GM23338 (cell line): ENCODE data around the gene ABCF1. TPM values are rescaled to one million over a fixed set of nuclear protein-coding genes. Genes with fewer than 3 reads are reported as not detected.

Source experiments
- ATAC-seq: fragments of 200-7000 bp; cut with Tn5 transposase; 3 replicates; pipeline ENCODE4 v1.9.1; 2020
- DNase-seq: peaks from one replicate; pipeline ENCODE4 v3.0.0-alpha.2; 2015; ENCODE audit warnings: low spot score
- H2AFZ ChIP-seq: fragments of 200-600 bp; sonication (generic); 2 replicates; pipeline ENCODE4 v1.8.0; 2016; ENCODE audit warnings: antibody characterized with exemption, mild to moderate bottlenecking, moderate library complexity
- H3F3A ChIP-seq: fragments of 200-600 bp; sonication (generic); replicated peaks from 2 replicates; pipeline ENCODE4 v1.8.0; 2017; ENCODE audit warnings: antibody characterized with exemption, mixed run types, low read depth
- H3K27ac ChIP-seq: fragments of 200-600 bp; sonication (generic); 2 replicates; pipeline ENCODE4 v1.6.1; 2016; ENCODE audit warnings: low read depth
- H3K27me3 ChIP-seq: fragments of 200-600 bp; sonication (generic); 2 replicates; pipeline ENCODE4 v1.8.0; 2016; ENCODE audit warnings: mild to moderate bottlenecking, mixed run types, moderate library complexity; ENCODE audit not compliant: insufficient read depth
- H3K36me3 ChIP-seq: fragments of 200-600 bp; sonication (generic); 2 replicates; pipeline ENCODE4 v1.8.0; 2016; ENCODE audit warnings: mild to moderate bottlenecking; ENCODE audit not compliant: insufficient read depth
- H3K4me1 ChIP-seq: fragments of 200-600 bp; sonication (generic); 2 replicates; pipeline ENCODE4 v1.8.0; 2016; ENCODE audit warnings: mild to moderate bottlenecking, moderate library complexity; ENCODE audit not compliant: insufficient read depth
- H3K4me2 ChIP-seq: fragments of 200-600 bp; sonication (generic); 2 replicates; pipeline ENCODE4 v1.7.1; 2017; ENCODE audit warnings: mixed run types
- H3K4me3 ChIP-seq: fragments of 200-600 bp; sonication (generic); 2 replicates; pipeline ENCODE4 v1.6.1; 2016; ENCODE audit warnings: mixed run types
- H3K79me2 ChIP-seq: fragments of 200-600 bp; sonication (generic); replicated peaks from 2 replicates; pipeline ENCODE4 v1.8.0; 2017; ENCODE audit warnings: mild to moderate bottlenecking; ENCODE audit not compliant: insufficient read depth
- H3K9me2 ChIP-seq: fragments of 200-600 bp; sonication (generic); 2 replicates; pipeline ENCODE4 v1.8.0; 2017; ENCODE audit not compliant: insufficient read depth
- H4K20me1 ChIP-seq: fragments of 200-600 bp; sonication (generic); replicated peaks from 2 replicates; pipeline ENCODE4 v1.8.0; 2017; ENCODE audit warnings: mild to moderate bottlenecking; ENCODE audit not compliant: insufficient read depth
- H3K27ac Mint-ChIP-seq: 2 replicates; pipeline ENCODE4 v1.8.0; 2020; ENCODE audit warnings: inconsistent platforms, mild to moderate bottlenecking, moderate library complexity, mixed read lengths
- H3K27me3 Mint-ChIP-seq: 3 replicates; pipeline ENCODE4 v1.8.0; 2022; ENCODE audit warnings: low read depth, mild to moderate bottlenecking, moderate library complexity, mixed read lengths, inconsistent platforms; ENCODE audit not compliant: insufficient read depth, poor library complexity
- H3K36me3 Mint-ChIP-seq: 3 replicates; pipeline ENCODE4 v1.8.0; 2021; ENCODE audit warnings: low read depth, mild to moderate bottlenecking, inconsistent platforms, moderate library complexity, mixed read lengths
- H3K4me1 Mint-ChIP-seq: 3 replicates; pipeline ENCODE4 v1.8.0; 2020; ENCODE audit warnings: mild to moderate bottlenecking, inconsistent platforms, mixed read lengths
- H3K4me3 Mint-ChIP-seq: 3 replicates; pipeline ENCODE4 v1.8.0; 2021; ENCODE audit warnings: moderate library complexity, mild to moderate bottlenecking, inconsistent platforms, mixed read lengths
- H3K9me3 Mint-ChIP-seq: 3 replicates; pipeline ENCODE4 v1.8.0; 2020; ENCODE audit warnings: moderate library complexity, mild to moderate bottlenecking, inconsistent platforms, mixed read lengths
- CREB1 ChIP-seq: fragments of 250-450 bp; sonication (Bioruptor Pico); IDR thresholded peaks from 2 replicates; pipeline ENCODE4 v1.5.0; 2020; ENCODE audit warnings: low read depth, mild to moderate bottlenecking, moderate library complexity
- EZH2 ChIP-seq: fragments of 200-600 bp; sonication (generic); IDR thresholded peaks from one replicate; pipeline ENCODE4 v1.8.0; 2017; ENCODE audit warnings: antibody characterized with exemption, mild to moderate bottlenecking, low read depth; ENCODE audit not compliant: unreplicated experiment
- EZH2phosphoT487 ChIP-seq: fragments of 200-600 bp; sonication (generic); IDR thresholded peaks from one replicate; pipeline ENCODE4 v1.8.1; 2018; ENCODE audit warnings: antibody characterized with exemption; ENCODE audit not compliant: unreplicated experiment
- JUNB ChIP-seq: IDR thresholded peaks from one replicate; pipeline ENCODE4 v1.6.1; 2016; ENCODE audit warnings: antibody characterized with exemption; ENCODE audit not compliant: unreplicated experiment
- NANOG ChIP-seq: IDR thresholded peaks from 2 replicates; pipeline ENCODE4 v1.6.1; 2016; ENCODE audit warnings: antibody characterized with exemption, borderline replicate concordance
- POLR2AphosphoS5 ChIP-seq: IDR thresholded peaks from 2 replicates; pipeline ENCODE4 v1.6.1; 2016; ENCODE audit warnings: antibody characterized with exemption, low read depth
- STAT1 ChIP-seq: IDR thresholded peaks from one replicate; pipeline ENCODE4 v1.6.1; 2016; ENCODE audit warnings: antibody characterized with exemption; ENCODE audit not compliant: unreplicated experiment
- ZNF114 ChIP-seq: fragments of 250-450 bp; sonication (Bioruptor Pico); IDR thresholded peaks from 2 replicates; pipeline ENCODE4 v1.5.0; 2020; ENCODE audit warnings: mild to moderate bottlenecking, moderate library complexity
- ZNF331 ChIP-seq: fragments of 250-450 bp; sonication (Bioruptor Pico); IDR thresholded peaks from 2 replicates; pipeline ENCODE4 v1.5.0; 2020; ENCODE audit warnings: low read depth, mild to moderate bottlenecking, moderate library complexity
- polyA plus RNA-seq: library from polyadenylated mRNA; unstranded; fragments of >200 nt; fragmentation: Nextera tagmentation; extraction: Ambion mirVana; gene quantifications from 2 replicates; pipeline ENCODE4 v1.2.1, GENCODE V29; 2016
- total RNA-seq: library from RNA; depleted of rRNA; stranded (reverse); fragments of >200 nt; shearing (Covaris generic); gene quantifications from 2 replicates; pipeline ENCODE4 v1.2.3, GENCODE V29; 2014
- TF ChIP-seq, protein P1 (sequence below), 2 experiments: fragments of 200-600 bp in 1 of 2; sonication (generic) in 1 of 2; conservative IDR thresholded peaks; 2 replicates each; pipeline versions ENCODE4 v1.5.1 to v1.6.1; 2016 to 2017; ENCODE audit warnings: antibody characterized with exemption in 2 of 2, low read depth in 2 of 2, mild to moderate bottlenecking in 2 of 2, moderate library complexity in 1 of 2
- TF ChIP-seq, protein P2 (sequence below): IDR thresholded peaks from one replicate; pipeline ENCODE4 v1.6.1; 2018; ENCODE audit warnings: antibody characterized with exemption; ENCODE audit not compliant: unreplicated experiment
- TF ChIP-seq, protein P3 (sequence below): IDR thresholded peaks from 2 replicates; pipeline ENCODE4 v1.6.1; 2016; ENCODE audit warnings: antibody characterized with exemption

The ABCF1 gene
- total and polyA plus RNA-seq, 2 experiments from 2014 or later, result 92.6 to 244 TPM

DNA sequence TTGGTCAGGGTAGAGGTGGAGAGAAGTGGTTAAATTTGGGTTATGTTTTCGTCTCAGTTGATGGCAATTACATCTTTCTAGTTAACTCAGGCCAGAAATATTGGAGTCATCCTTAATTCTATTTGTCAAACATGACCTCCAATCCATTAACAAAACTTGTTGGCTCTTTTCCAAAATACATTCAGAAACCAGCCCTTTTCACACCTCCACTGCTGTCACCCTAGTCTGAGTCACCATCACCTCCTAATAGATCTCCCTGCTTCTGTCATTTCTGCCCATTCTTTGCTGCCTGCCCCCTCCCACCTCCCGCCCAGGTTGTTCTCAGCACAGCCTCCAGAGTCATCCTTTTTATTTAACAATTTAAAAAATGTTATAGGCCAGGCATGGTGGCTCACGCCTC, 3.0 kb upstream of the ABCF1 start:
- Histone ChIP-seq H3K4me1 (peaks cover 14% of the 10 kb centered on the region), H3K4me2 (no peak overlapping the region), H3K9me2 (no peaks in the 10 kb centered on the region), H3K27me3 (peaks cover 6% of the 10 kb centered on the region; the same call in 1 of the 2 replicates), H4K20me1 (peaks cover 18% of the 10 kb centered on the region), H3K27ac (no peak overlapping the region), H3K4me3 (no peak overlapping the region), H3K36me3 (no peaks in the 10 kb centered on the region), H3K79me2 (peaks cover 17% of the 10 kb centered on the region), H3F3A (peaks cover 12% of the 10 kb centered on the region; the same call in 1 of the 2 replicates), H2AFZ (no peak overlapping the region)
- peaks cover 26% of the 10 kb centered on the region for H3K4me1 Mint-ChIP-seq
- DNase-seq (no peak), ATAC-seq (no peak)
- H3K4me3 Mint-ChIP-seq, result no peak overlapping the region
- peaks cover 14% of the 10 kb centered on the region for H3K27me3 Mint-ChIP-seq
- TF ChIP-seq, protein P1, sequence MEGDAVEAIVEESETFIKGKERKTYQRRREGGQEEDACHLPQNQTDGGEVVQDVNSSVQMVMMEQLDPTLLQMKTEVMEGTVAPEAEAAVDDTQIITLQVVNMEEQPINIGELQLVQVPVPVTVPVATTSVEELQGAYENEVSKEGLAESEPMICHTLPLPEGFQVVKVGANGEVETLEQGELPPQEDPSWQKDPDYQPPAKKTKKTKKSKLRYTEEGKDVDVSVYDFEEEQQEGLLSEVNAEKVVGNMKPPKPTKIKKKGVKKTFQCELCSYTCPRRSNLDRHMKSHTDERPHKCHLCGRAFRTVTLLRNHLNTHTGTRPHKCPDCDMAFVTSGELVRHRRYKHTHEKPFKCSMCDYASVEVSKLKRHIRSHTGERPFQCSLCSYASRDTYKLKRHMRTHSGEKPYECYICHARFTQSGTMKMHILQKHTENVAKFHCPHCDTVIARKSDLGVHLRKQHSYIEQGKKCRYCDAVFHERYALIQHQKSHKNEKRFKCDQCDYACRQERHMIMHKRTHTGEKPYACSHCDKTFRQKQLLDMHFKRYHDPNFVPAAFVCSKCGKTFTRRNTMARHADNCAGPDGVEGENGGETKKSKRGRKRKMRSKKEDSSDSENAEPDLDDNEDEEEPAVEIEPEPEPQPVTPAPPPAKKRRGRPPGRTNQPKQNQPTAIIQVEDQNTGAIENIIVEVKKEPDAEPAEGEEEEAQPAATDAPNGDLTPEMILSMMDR (conservative IDR thresholded peaks at IDR 0.05; ENCODE audit: low read depth in 2 of 2), result no peak
- no peak for TF ChIP-seq STAT1
- no peak for TF ChIP-seq POLR2AphosphoS5
- TF ChIP-seq NANOG, result no peak
- TF ChIP-seq EZH2phosphoT487, result no peak
- no peak for TF ChIP-seq ZNF114 (CRISPR knock-in tag)
- TF ChIP-seq, protein P2, sequence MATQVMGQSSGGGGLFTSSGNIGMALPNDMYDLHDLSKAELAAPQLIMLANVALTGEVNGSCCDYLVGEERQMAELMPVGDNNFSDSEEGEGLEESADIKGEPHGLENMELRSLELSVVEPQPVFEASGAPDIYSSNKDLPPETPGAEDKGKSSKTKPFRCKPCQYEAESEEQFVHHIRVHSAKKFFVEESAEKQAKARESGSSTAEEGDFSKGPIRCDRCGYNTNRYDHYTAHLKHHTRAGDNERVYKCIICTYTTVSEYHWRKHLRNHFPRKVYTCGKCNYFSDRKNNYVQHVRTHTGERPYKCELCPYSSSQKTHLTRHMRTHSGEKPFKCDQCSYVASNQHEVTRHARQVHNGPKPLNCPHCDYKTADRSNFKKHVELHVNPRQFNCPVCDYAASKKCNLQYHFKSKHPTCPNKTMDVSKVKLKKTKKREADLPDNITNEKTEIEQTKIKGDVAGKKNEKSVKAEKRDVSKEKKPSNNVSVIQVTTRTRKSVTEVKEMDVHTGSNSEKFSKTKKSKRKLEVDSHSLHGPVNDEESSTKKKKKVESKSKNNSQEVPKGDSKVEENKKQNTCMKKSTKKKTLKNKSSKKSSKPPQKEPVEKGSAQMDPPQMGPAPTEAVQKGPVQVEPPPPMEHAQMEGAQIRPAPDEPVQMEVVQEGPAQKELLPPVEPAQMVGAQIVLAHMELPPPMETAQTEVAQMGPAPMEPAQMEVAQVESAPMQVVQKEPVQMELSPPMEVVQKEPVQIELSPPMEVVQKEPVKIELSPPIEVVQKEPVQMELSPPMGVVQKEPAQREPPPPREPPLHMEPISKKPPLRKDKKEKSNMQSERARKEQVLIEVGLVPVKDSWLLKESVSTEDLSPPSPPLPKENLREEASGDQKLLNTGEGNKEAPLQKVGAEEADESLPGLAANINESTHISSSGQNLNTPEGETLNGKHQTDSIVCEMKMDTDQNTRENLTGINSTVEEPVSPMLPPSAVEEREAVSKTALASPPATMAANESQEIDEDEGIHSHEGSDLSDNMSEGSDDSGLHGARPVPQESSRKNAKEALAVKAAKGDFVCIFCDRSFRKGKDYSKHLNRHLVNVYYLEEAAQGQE, result no peak
- no peak for TF ChIP-seq CREB1 (CRISPR knock-in tag)
- no peak for TF ChIP-seq EZH2
- TF ChIP-seq, protein P3, sequence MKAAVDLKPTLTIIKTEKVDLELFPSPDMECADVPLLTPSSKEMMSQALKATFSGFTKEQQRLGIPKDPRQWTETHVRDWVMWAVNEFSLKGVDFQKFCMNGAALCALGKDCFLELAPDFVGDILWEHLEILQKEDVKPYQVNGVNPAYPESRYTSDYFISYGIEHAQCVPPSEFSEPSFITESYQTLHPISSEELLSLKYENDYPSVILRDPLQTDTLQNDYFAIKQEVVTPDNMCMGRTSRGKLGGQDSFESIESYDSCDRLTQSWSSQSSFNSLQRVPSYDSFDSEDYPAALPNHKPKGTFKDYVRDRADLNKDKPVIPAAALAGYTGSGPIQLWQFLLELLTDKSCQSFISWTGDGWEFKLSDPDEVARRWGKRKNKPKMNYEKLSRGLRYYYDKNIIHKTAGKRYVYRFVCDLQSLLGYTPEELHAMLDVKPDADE, result no peak
- TF ChIP-seq JUNB, result no peak
- TF ChIP-seq ZNF331, result no peak
- H3K27ac Mint-ChIP-seq, result no peak overlapping the region
- peaks cover 18% of the 10 kb centered on the region for H3K36me3 Mint-ChIP-seq
- H3K9me3 Mint-ChIP-seq, result no peaks in the 10 kb centered on the region; the same call in 2 of the 3 replicates
